Muscle layer of colon (tissue), 2 donors: Measurements from ENCODE around the gene AGPAT1.

ENCODE experiments used
- H3K27ac ChIP-seq: one replicate; pipeline ENCODE4 v1.7.0; 2013; ENCODE audit warnings: low read depth, mild to moderate bottlenecking, low read length, moderate library complexity
- H3K27me3 ChIP-seq, 2 donors: one replicate each; pipeline ENCODE4 v1.7.0; 2013; ENCODE audit warnings: low read length in 2 of 2, mild to moderate bottlenecking in 2 of 2; ENCODE audit not compliant: insufficient read depth in 2 of 2, control insufficient read depth in 1 of 2
- H3K36me3 ChIP-seq: one replicate; pipeline ENCODE4 v1.7.0; 2013; ENCODE audit warnings: mild to moderate bottlenecking, low read length; ENCODE audit not compliant: insufficient read depth
- H3K4me1 ChIP-seq: one replicate; pipeline ENCODE4 v1.7.0; 2013; ENCODE audit warnings: mild to moderate bottlenecking, low read length; ENCODE audit not compliant: insufficient read depth
- H3K4me3 ChIP-seq, 2 donors: one replicate each; pipeline ENCODE4 v1.7.0; 2013; ENCODE audit warnings: low read length in 2 of 2, low read depth in 1 of 2, mild to moderate bottlenecking in 1 of 2, moderate library complexity in 1 of 2
- H3K9ac ChIP-seq: one replicate; pipeline ENCODE4 v1.7.0; 2013; ENCODE audit warnings: low read length
- H3K9me3 ChIP-seq: one replicate; pipeline ENCODE4 v1.7.0; 2013; ENCODE audit warnings: mild to moderate bottlenecking, low read length
- donor health status: abdominal sarcoma.
- donor health status: Adenocarcinoma of cecum.

The AGPAT1 gene

GRCh38 chr6:32131439-32131948 lies 44.4 kb downstream of the AGPAT1 start:
- H3K27ac ChIP-seq = no peak overlapping the region
- H3K4me3 ChIP-seq = no peak overlapping the region
- peaks cover 5% of the 10 kb centered on the region for H3K36me3 ChIP-seq
- H3K9ac ChIP-seq = no peak overlapping the region
- H3K4me1 ChIP-seq = peaks cover 25% of the 10 kb centered on the region
- no peaks in the 10 kb centered on the region for H3K9me3 ChIP-seq
- H3K27me3 ChIP-seq = no peaks in the 10 kb centered on the region

DNA sequence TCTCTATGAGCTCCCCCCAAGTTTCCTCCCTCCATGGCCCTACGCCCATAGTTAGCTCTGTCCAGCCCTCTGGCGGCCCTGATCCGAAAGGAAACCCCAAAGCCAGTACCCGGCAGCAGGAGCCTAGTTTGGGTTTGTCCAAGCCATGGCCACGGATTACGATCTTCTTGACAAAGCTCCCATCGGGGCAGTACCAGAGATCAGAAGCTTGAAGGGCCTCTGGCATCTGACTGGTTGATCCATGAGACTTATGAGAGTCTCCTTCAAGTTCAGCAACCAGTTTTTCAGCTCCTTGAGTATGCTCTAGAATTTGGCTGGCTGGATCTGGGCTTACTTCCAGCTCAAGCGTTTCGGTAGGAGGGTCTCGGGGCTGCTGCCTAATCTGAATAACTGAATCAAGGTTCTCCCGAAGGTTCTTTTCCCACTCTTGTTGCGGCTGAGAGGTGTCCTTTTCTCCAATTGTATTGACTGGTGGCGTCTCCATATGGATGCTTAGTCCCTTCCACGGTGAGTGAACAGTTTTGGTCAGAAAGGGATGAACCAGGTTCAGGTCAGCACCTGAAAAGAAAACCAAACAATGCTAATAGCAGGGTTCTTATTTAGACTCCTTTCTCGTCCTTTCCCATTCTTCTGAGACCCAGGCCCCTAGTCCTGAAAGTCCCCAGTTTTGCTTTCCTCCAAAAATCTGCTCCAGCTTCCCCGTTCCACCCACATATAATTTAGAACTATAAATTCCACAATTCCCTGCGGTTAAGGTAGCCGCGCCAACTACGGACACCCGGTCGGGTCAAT lies 46.4 kb downstream of the AGPAT1 start:
- peak overlapping the region; percentile 88 for H3K27ac ChIP-seq
- peak overlapping the region; percentile 51 for H3K9ac ChIP-seq
- H3K4me3 ChIP-seq = peak overlapping the region; percentile 66 to 69
- peaks cover 31% of the 10 kb centered on the region for H3K4me1 ChIP-seq
- no peaks in the 10 kb centered on the region for H3K9me3 ChIP-seq
- H3K36me3 ChIP-seq = peaks cover 22% of the 10 kb centered on the region
- H3K27me3 ChIP-seq = no peaks in the 10 kb centered on the region

DNA sequence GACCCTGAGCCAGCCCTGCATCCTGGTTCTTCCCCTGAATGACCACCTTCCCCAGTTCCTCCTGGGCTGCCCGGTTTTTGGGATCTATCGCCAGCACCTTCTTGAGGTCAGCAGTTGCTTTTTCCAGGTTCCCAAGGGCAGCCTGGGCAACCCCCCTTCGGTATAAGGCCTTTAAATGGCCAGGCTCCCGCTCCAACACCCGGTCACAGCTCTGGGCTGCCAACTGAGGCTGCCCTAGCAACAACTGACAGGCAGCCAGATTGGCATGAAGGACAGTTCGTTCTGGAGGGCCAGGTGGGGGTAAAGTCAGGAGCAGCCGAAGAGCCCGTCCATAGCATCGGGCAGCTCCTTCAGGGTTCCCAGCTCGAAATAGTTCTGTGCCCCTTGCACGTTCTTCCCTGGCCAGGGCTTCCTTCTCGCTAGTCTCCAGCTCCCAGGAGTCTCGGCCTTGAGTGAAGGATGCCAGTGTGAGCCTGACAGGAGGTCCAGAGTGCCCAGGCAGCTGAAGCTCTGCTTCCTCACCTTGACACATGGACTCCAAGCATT lies 47.1 kb downstream of the AGPAT1 start:
- Histone ChIP-seq H3K4me3 (peak overlapping the region in 1 of 2 donors; percentile 66), H3K36me3 (peaks cover 27% of the 10 kb centered on the region), H3K9ac (peak overlapping the region; percentile 51), H3K27ac (peak overlapping the region; percentile 88), H3K9me3 (no peaks in the 10 kb centered on the region), H3K4me1 (peaks cover 31% of the 10 kb centered on the region), H3K27me3 (no peaks in the 10 kb centered on the region)

GRCh38 chr6:32127717-32128592 lies 47.9 kb downstream of the AGPAT1 start, which contains the start of gene ATF6B:
Gene ATF6B (minus strand): TSS chr6:32128246. CDS start chr6:32128207, 39 bp downstream.
- H3K27me3 ChIP-seq = no peaks in the 10 kb centered on the region
- H3K9ac ChIP-seq = peak within 1 kb of the TSS; percentile 89
- H3K27ac ChIP-seq = peak within 1 kb of the TSS; percentile 80
- H3K36me3 ChIP-seq = peaks cover 27% of the 10 kb centered on the region
- peaks cover 31% of the 10 kb centered on the region for H3K4me1 ChIP-seq
- peak within 1 kb of the TSS; percentile 95 to 99 for H3K4me3 ChIP-seq
- no peaks in the 10 kb centered on the region for H3K9me3 ChIP-seq

GRCh38 chr6:32127409-32127716 lies 48.5 kb downstream of the AGPAT1 start:
- Histone ChIP-seq H3K4me1 (peaks cover 31% of the 10 kb centered on the region), H3K9ac (peak overlapping the region; percentile 89), H3K4me3 (peak overlapping the region; percentile 95 to 99), H3K27ac (peak overlapping the region; percentile 80), H3K27me3 (no peaks in the 10 kb centered on the region), H3K36me3 (peaks cover 27% of the 10 kb centered on the region), H3K9me3 (no peaks in the 10 kb centered on the region)

- no peaks in the 10 kb centered on the region for H3K9me3 ChIP-seq
- peaks cover 31% of the 10 kb centered on the region for H3K4me1 ChIP-seq
- H3K4me3 ChIP-seq = peak overlapping the region; percentile 95 to 99
- peaks cover 31% of the 10 kb centered on the region for H3K36me3 ChIP-seq
- H3K27ac ChIP-seq = no peak overlapping the region
- H3K27me3 ChIP-seq = no peaks in the 10 kb centered on the region
- peak overlapping the region; percentile 89 for H3K9ac ChIP-seq
Observed at GRCh38 chr6:32126880-32127279, 49.0 kb downstream of the AGPAT1 start.

- Histone ChIP-seq H3K9me3 (no peaks in the 10 kb centered on the region), H3K27me3 (no peaks in the 10 kb centered on the region), H3K36me3 (peaks cover 55% of the 10 kb centered on the region), H3K4me1 (peaks cover 28% of the 10 kb centered on the region), H3K27ac (no peak overlapping the region), H3K9ac (no peak overlapping the region), H3K4me3 (no peak overlapping the region)
Observed at GRCh38 chr6:32123681-32124080, 52.2 kb downstream of the AGPAT1 start.

DNA sequence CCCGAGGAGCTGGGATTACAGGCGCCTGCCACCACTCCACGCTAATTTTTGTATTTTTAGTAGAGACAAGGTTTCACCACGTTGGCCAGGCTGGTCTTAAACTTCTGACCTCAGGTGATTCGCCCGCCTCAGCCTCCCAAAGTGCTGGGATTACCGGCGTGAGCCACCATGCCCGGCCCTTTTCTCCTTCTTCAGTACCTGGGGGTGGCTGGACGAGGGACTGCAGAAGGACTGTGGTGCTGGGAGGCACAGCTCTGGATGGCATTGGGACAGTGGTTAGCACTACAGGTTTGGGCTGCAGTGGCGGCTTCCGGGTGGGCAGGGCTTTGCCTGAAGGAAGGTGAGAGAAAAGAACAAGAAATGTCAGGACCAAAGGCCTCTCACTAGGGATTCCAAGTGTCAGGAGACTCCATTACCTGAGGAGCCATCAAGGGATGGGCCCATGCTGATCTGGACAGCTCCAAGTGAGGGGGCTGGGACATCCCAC lies 55.3 kb downstream of the AGPAT1 start:
- Histone ChIP-seq H3K9ac (no peak overlapping the region), H3K9me3 (no peaks in the 10 kb centered on the region), H3K4me3 (no peak overlapping the region), H3K27me3 (no peaks in the 10 kb centered on the region), H3K27ac (no peak overlapping the region), H3K4me1 (peaks cover 11% of the 10 kb centered on the region), H3K36me3 (peaks cover 72% of the 10 kb centered on the region)

GRCh38 chr6:32118782-32119628 lies 56.9 kb downstream of the AGPAT1 start:
- no peaks in the 10 kb centered on the region for H3K27me3 ChIP-seq
- H3K9ac ChIP-seq = peak overlapping the region; percentile 13
- peaks cover 11% of the 10 kb centered on the region for H3K4me1 ChIP-seq
- peaks cover 62% of the 10 kb centered on the region for H3K36me3 ChIP-seq
- H3K9me3 ChIP-seq = no peaks in the 10 kb centered on the region
- peak overlapping the region; percentile 50 for H3K27ac ChIP-seq
- no peak overlapping the region for H3K4me3 ChIP-seq
